Activated CD4-positive, alpha-beta T cell treated with anti-CD3 and anti-CD28 coated beads, Interleukin-2, Interleukin-4, amounts not matched to agents 100 ng/mL and 50 ng/mL, durations not matched to agents 16 hours and 8 hours (primary cell): ENCODE results near the gene HLA-DPA1.
A peak's percentile ranks its signal among the peaks of the same experiment; 100 is the strongest.
"Not testable (repeated sequence)": the region's sequence is repeated elsewhere in the genome, so short reads cannot be mapped to it uniquely, and the experiment has no call there.

Experiments used
- DNase-seq: peaks from one replicate; pipeline ENCODE4 v3.0.0-alpha.2; 2020; ENCODE audit warnings: low spot score

The HLA-DPA1 gene

GRCh38 chr6:33073431-33073871, at the start of gene HLA-DPA1:
Gene HLA-DPA1 (minus strand): TSS chr6:33073649.
- DNase-seq = peak; percentile 86

GRCh38 chr6:33123181-33123580, 49.7 kb upstream of the HLA-DPA1 start:
- no peak for DNase-seq

GRCh38 chr6:33120001-33120400, 46.6 kb upstream of the HLA-DPA1 start:
- DNase-seq = no peak

- peak; percentile 74 for DNase-seq
These were observed 45.2 kb upstream of the HLA-DPA1 start for GRCh38 chr6:33118525-33119123.

- DNase-seq = no peak
These were observed 44.4 kb upstream of the HLA-DPA1 start for GRCh38 chr6:33117811-33118277.

- DNase-seq = no peak
These were observed 43.6 kb upstream of the HLA-DPA1 start for GRCh38 chr6:33116841-33117711.

GRCh38 chr6:33116417-33116816, 43.0 kb upstream of the HLA-DPA1 start:
- no peak for DNase-seq

GRCh38 chr6:33114406-33114805, 41.0 kb upstream of the HLA-DPA1 start:
- no peak for DNase-seq

GRCh38 chr6:33113755-33114154, 40.3 kb upstream of the HLA-DPA1 start:
- DNase-seq = no peak

- peak; percentile 61 for DNase-seq
These were observed 38.7 kb upstream of the HLA-DPA1 start for GRCh38 chr6:33112148-33112547.

- no peak for DNase-seq
These were observed 34.9 kb upstream of the HLA-DPA1 start for GRCh38 chr6:33108307-33108706.

GRCh38 chr6:33107641-33108040, 34.2 kb upstream of the HLA-DPA1 start:
- DNase-seq = no peak

GRCh38 chr6:33105916-33106871, 32.7 kb upstream of the HLA-DPA1 start:
- DNase-seq = no peak

- DNase-seq = no peak
These were observed 31.9 kb upstream of the HLA-DPA1 start for GRCh38 chr6:33105386-33105785.

GRCh38 chr6:33104887-33105286, 31.4 kb upstream of the HLA-DPA1 start:
- DNase-seq = no peak

- no peak for DNase-seq
These were observed 30.3 kb upstream of the HLA-DPA1 start for GRCh38 chr6:33103776-33104175.

GRCh38 chr6:33101121-33101737, 27.8 kb upstream of the HLA-DPA1 start:
- not testable (repeated sequence) for DNase-seq

GRCh38 chr6:33095681-33096080, 22.2 kb upstream of the HLA-DPA1 start:
- no peak for DNase-seq

GRCh38 chr6:33093855-33094254, 20.4 kb upstream of the HLA-DPA1 start:
- DNase-seq = no peak

- no peak for DNase-seq
These were observed 18.9 kb upstream of the HLA-DPA1 start for GRCh38 chr6:33092385-33092784.

GRCh38 chr6:33091957-33092356, 18.5 kb upstream of the HLA-DPA1 start:
- peak; percentile 50 for DNase-seq
